IgD-negative memory B cell (primary cell): ENCODE measurements around the gene KLHL26. TPM values are rescaled to one million over a fixed set of nuclear protein-coding genes. Genes with fewer than 3 reads are reported as not detected.
A peak's percentile ranks its signal among the peaks of the same experiment; 100 is the strongest.

ENCODE experiments used
- H3K27ac Mint-ChIP-seq, 3 donors: one replicate each; pipeline ENCODE4 v1.8.0; 2020 to 2022; ENCODE audit warnings: mild to moderate bottlenecking in 3 of 3, mixed read lengths in 3 of 3, moderate library complexity in 1 of 3
- H3K27me3 Mint-ChIP-seq: one replicate; pipeline ENCODE4 v1.8.0; 2021; ENCODE audit warnings: mixed read lengths
- H3K36me3 Mint-ChIP-seq: one replicate; pipeline ENCODE4 v1.8.0; 2020; ENCODE audit warnings: mild to moderate bottlenecking, mixed read lengths
- H3K4me1 Mint-ChIP-seq, 3 donors: one replicate each; pipeline ENCODE4 v1.8.0; 2020 to 2022; ENCODE audit warnings: mixed read lengths in 3 of 3, mild to moderate bottlenecking in 1 of 3
- H3K4me3 Mint-ChIP-seq, 4 donors: one replicate each; pipeline ENCODE4 v1.8.0; 2020 to 2022; ENCODE audit warnings: mild to moderate bottlenecking in 4 of 4, mixed read lengths in 4 of 4, moderate library complexity in 3 of 4
- H3K9me3 Mint-ChIP-seq, 3 donors: one replicate each; pipeline ENCODE4 v1.8.0; 2020 to 2021; ENCODE audit warnings: mixed read lengths in 3 of 3, mild to moderate bottlenecking in 1 of 3
- polyA plus RNA-seq: library from polyadenylated mRNA; unstranded; fragments of 300-500 nt; fragmentation: Illumina TruSeq; gene quantifications from one replicate; pipeline ENCODE4 v1.2.3, GENCODE V29; 2021

Gene KLHL26
- polyA plus RNA-seq, 1 donor from 2014 or later, result 3.2 TPM

GRCh38 chr19:18617562-18617961 is 19.3 kb upstream of the KLHL26 start:
- no peak overlapping the region for H3K27ac Mint-ChIP-seq
- no peak overlapping the region for H3K4me3 Mint-ChIP-seq
- H3K9me3 Mint-ChIP-seq, result no peaks in the 10 kb centered on the region
- H3K36me3 Mint-ChIP-seq, result peaks cover 2% of the 10 kb centered on the region
- peaks cover 0 to 13% (median 2%) of the 10 kb centered on the region in 3 donors for H3K4me1 Mint-ChIP-seq
- peaks cover 30% of the 10 kb centered on the region for H3K27me3 Mint-ChIP-seq

- H3K9me3 Mint-ChIP-seq, result no peaks in the 10 kb centered on the region
- no peak overlapping the region for H3K4me3 Mint-ChIP-seq
- peaks cover 0 to 12% (median 2%) of the 10 kb centered on the region in 3 donors for H3K4me1 Mint-ChIP-seq
- H3K27me3 Mint-ChIP-seq, result peaks cover 29% of the 10 kb centered on the region
- H3K27ac Mint-ChIP-seq, result no peak overlapping the region
- H3K36me3 Mint-ChIP-seq, result peaks cover 2% of the 10 kb centered on the region
These were observed 18.6 kb upstream of the KLHL26 start for GRCh38 chr19:18618236-18618635.

- no peak overlapping the region for H3K27ac Mint-ChIP-seq
- peaks cover 17% of the 10 kb centered on the region for H3K27me3 Mint-ChIP-seq
- peaks cover 2% of the 10 kb centered on the region for H3K36me3 Mint-ChIP-seq
- peak overlapping the region in 1 of 4 donors; percentile 57 for H3K4me3 Mint-ChIP-seq
- H3K9me3 Mint-ChIP-seq, result no peaks in the 10 kb centered on the region
- peaks cover 0 to 3% (median 2%) of the 10 kb centered on the region in 3 donors for H3K4me1 Mint-ChIP-seq
These were observed 16.5 kb upstream of the KLHL26 start for GRCh38 chr19:18620311-18620710.

GRCh38 chr19:18620902-18621301 is 15.9 kb upstream of the KLHL26 start:
- Mint-ChIP-seq H3K4me1 (peaks cover 0 to 3% (median 2%) of the 10 kb centered on the region in 3 donors), H3K4me3 (no peak overlapping the region), H3K27ac (no peak overlapping the region), H3K27me3 (peaks cover 12% of the 10 kb centered on the region), H3K9me3 (no peaks in the 10 kb centered on the region), H3K36me3 (peaks cover 2% of the 10 kb centered on the region)

GRCh38 chr19:18626906-18627305 is 9.9 kb upstream of the KLHL26 start:
- no peak overlapping the region for H3K27ac Mint-ChIP-seq
- H3K4me3 Mint-ChIP-seq, result no peak overlapping the region
- H3K9me3 Mint-ChIP-seq, result peaks cover 0 to 1% (median 0%) of the 10 kb centered on the region in 3 donors
- peaks cover 2% of the 10 kb centered on the region for H3K36me3 Mint-ChIP-seq
- peaks cover 0 to 3% (median 2%) of the 10 kb centered on the region in 3 donors for H3K4me1 Mint-ChIP-seq
- peaks cover 4% of the 10 kb centered on the region for H3K27me3 Mint-ChIP-seq

- Mint-ChIP-seq H3K9me3 (peaks cover 0 to 1% (median 0%) of the 10 kb centered on the region in 3 donors), H3K27ac (no peak overlapping the region), H3K27me3 (peaks cover 4% of the 10 kb centered on the region), H3K4me1 (no peaks in the 10 kb centered on the region), H3K36me3 (no peaks in the 10 kb centered on the region), H3K4me3 (no peak overlapping the region)
These were observed 7.4 kb upstream of the KLHL26 start for GRCh38 chr19:18629166-18630088.

- Mint-ChIP-seq H3K9me3 (peaks cover 0 to 1% (median 0%) of the 10 kb centered on the region in 3 donors), H3K27me3 (peaks cover 4% of the 10 kb centered on the region), H3K27ac (peak overlapping the region in 1 of 3 donors; percentile 21), H3K4me3 (peak overlapping the region in 1 of 4 donors; percentile 38), H3K36me3 (no peaks in the 10 kb centered on the region), H3K4me1 (peaks cover 0 to 13% (median 10%) of the 10 kb centered on the region in 3 donors)
These were observed 3.5 kb upstream of the KLHL26 start for GRCh38 chr19:18633321-18633720.

GRCh38 chr19:18634612-18635297 is 2.1 kb upstream of the KLHL26 start:
- no peaks in the 10 kb centered on the region for H3K36me3 Mint-ChIP-seq
- H3K9me3 Mint-ChIP-seq, result no peaks in the 10 kb centered on the region
- peak overlapping the region in 3 of 4 donors; percentile 29 to 67 (median 44) for H3K4me3 Mint-ChIP-seq
- H3K4me1 Mint-ChIP-seq, result peaks cover 0 to 17% (median 10%) of the 10 kb centered on the region in 3 donors
- peaks cover under 1% of the 10 kb centered on the region for H3K27me3 Mint-ChIP-seq
- H3K27ac Mint-ChIP-seq, result no peak overlapping the region

GRCh38 chr19:18635831-18636182 is 1.0 kb upstream of the KLHL26 start:
- H3K4me3 Mint-ChIP-seq, result peak overlapping the region; percentile 72 to 97 (median 88)
- peak overlapping the region in 1 of 3 donors; percentile 54 for H3K27ac Mint-ChIP-seq
- H3K4me1 Mint-ChIP-seq, result peaks cover 0 to 17% (median 10%) of the 10 kb centered on the region in 3 donors
- no peaks in the 10 kb centered on the region for H3K9me3 Mint-ChIP-seq
- no peaks in the 10 kb centered on the region for H3K36me3 Mint-ChIP-seq
- no peaks in the 10 kb centered on the region for H3K27me3 Mint-ChIP-seq

GRCh38 chr19:18636183-18636968 is 452 bp upstream of the KLHL26 start:
- H3K4me3 Mint-ChIP-seq, result peak overlapping the region; percentile 72 to 97 (median 88)
- H3K4me1 Mint-ChIP-seq, result peaks cover 0 to 17% (median 10%) of the 10 kb centered on the region in 3 donors
- H3K36me3 Mint-ChIP-seq, result no peaks in the 10 kb centered on the region

GRCh38 chr19:18637673-18638630 is 1.1 kb downstream of the KLHL26 start:
- Mint-ChIP-seq H3K36me3 (no peaks in the 10 kb centered on the region), H3K27ac (peak overlapping the region in 2 of 3 donors; percentile 64 to 73), H3K4me3 (peak overlapping the region; percentile 72 to 97 (median 88)), H3K9me3 (no peaks in the 10 kb centered on the region), H3K4me1 (peaks cover 0 to 17% (median 10%) of the 10 kb centered on the region in 3 donors), H3K27me3 (no peaks in the 10 kb centered on the region)

More at GRCh38 chr19:18636183-18636968, 452 bp upstream of the KLHL26 start:
- Mint-ChIP-seq H3K27ac (peak overlapping the region in 2 of 3 donors; percentile 51 to 54), H3K9me3 (no peaks in the 10 kb centered on the region), H3K27me3 (no peaks in the 10 kb centered on the region)

- Mint-ChIP-seq H3K4me1 (peaks cover 0 to 20% (median 10%) of the 10 kb centered on the region in 3 donors), H3K4me3 (peak overlapping the region in 3 of 4 donors; percentile 52 to 81 (median 72)), H3K27me3 (no peaks in the 10 kb centered on the region), H3K9me3 (no peaks in the 10 kb centered on the region), H3K36me3 (no peaks in the 10 kb centered on the region), H3K27ac (no peak overlapping the region)
These were observed 2.9 kb downstream of the KLHL26 start for GRCh38 chr19:18639706-18640243.
